NCI-H345 treated with DMSO at 0.1 percent for 48 hours (cell line): ENCODE results near the gene CLASP1.
"Not testable (repeated sequence)": the region's sequence is repeated elsewhere in the genome, so short reads cannot be mapped to it uniquely, and the experiment has no call there.

Experiments
- DNase-seq: peaks from one replicate; lab custom pipeline; 2025; ENCODE audit not compliant: unreplicated experiment; lab: John Stamatoyannopoulos, UW

Gene CLASP1

DNA sequence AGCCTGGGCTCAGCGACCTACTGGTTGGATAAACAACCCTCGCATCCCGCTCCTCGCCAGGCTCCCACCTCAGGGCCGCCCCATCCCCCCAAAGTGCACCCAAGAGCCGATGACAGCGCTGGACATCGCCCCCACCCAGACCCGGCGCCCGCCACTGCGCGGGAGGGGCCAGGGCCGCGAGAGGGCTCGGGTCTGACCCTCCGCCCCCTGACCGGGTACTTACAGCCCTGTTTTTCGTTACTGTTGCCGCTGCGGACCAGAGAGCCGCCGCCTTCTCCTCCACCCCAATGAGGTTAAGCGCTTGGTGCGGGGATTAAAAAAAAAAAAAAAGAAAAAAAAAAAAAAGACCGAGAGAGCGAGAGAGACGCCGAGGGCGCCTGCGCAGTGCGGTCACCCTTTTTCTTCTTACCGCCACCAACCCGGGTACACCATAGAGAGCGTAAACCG, at the start of gene CLASP1:
Gene CLASP1, minus strand, starts transcription at position 314 of the 447 bp plus-strand sequence. CDS start 43,567 bp downstream, outside the sequence.
- no peak for DNase-seq

DNA sequence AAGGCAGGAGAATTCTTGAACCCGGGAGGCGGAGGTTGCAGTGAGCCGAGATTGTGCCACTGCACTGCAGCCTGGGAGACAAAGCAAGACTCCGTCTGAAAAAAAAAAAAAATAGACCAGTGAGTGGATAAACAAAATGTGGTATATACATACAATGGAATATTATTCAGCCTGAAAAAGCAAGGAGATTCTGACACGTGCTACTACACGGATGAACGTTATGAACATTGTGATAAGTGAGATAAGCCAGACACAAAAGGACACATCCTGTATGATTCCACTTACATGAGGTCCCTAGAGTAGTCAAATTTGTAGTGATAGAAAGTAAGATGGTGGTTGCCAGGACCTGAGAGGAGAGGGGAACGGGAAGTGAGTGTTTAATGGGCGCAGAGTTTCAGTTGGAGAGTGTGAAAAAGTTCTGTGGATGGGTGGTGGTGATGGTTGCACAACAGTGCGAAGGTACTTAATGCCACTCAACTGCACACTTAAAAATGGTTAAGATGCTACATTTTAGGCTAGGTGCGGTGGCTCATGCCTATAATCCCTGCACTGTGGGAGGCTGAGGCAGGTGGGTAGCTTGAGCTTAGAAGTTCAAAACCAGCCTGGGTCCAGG, 49.2 kb upstream of the CLASP1 start:
- DNase-seq: no peak

DNA sequence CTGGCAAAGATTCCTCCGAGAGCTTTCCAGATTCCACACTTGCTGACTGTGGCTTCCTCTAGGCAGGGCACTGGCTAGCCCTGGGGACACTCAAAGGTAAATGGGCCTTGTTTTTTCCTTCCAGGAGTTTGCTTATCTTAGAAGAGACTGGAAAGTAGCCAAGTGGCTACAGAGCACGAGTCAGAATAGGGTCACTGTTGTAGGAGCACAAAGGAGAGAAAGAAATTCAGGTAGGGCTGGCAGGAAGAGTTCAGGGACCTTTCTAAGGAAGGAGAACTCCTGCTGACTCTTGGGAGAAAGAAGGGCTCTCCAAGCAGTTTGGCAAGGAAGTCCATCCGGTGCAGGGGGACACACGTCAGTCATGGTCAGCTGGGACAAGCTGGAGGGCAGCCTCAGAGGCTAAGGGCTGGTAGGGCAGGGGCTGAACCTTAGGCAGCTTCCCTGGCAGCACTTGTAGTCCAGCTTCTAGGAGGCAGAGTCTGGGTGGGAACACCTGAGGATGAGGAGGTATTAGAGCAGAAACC, 47.9 kb upstream of the CLASP1 start:
- no peak for DNase-seq

DNA sequence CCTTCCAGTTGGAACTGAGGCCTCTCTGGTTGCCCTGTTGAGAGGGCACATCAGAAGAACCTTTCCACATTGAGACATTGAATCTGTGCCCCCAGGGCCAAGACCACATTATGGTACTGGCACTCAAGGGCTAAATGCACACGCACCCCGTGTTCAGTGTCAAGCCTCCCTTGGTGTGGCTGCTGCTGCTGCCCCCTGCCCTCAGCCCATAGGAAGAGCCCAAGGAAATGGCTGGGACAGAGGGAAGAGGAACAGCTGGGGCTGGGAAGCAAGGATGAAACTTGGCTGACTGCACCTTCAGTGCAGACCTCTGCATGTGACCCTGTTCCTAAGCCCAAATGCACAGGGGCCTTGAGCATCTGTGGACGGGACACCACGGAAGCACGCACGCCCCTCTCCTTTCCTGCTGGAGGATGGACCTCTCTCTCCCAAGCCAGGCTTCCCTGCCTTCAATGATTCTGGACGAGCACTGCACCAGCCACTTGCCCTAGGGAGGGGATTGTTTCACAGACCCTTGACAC, 47.2 kb upstream of the CLASP1 start:
- DNase-seq: no peak

- no peak for DNase-seq
Measured at GRCh38 chr2:121695171-121695451, 45.8 kb upstream of the CLASP1 start.

GRCh38 chr2:121694398-121695170, 45.3 kb upstream of the CLASP1 start:
- DNase-seq: no peak

DNA sequence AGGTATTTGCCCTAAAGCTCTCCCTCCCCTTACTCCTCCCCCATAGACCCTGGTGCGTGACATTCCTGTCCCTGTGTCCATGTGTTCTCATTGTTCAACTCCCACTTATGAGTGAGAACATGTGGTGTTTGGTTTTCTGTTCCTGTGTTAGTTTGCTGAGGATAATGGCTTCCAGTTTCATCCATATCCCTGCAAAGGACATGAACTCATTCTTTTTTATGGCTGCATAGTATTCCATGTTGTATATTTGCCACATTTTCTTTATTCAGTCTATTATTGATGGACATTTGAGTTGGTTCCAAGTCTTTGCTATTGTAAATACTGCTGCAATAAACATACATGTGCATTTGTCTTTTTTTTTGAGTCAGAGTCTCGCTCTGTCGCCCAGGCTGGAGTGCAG, 41.3 kb upstream of the CLASP1 start:
- DNase-seq: not testable (repeated sequence)

DNA sequence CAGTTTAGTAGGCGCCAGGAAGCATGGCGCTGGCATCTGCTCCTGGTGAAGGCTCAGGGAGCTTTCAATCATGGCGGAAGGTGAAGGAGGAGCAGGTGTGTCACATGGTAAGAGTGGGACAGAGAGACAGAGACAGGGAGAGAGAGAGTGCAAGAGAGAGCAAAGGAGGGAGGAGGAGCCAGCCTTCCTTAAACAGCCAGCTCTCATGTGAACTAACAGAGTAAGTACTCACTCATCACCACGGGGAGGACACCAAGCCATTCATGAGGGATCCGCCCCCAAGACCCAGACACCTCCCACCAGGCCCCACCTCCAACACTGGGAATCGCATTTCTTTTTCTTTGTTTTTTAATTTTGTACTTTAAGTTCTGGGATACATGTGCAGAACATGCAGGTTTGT, 40.8 kb upstream of the CLASP1 start:
- no peak for DNase-seq

- peak; percentile 2 for DNase-seq
Measured at GRCh38 chr2:121689356-121689755, 40.1 kb upstream of the CLASP1 start.

- no peak for DNase-seq
Measured at GRCh38 chr2:121688820-121689219, 39.6 kb upstream of the CLASP1 start.

- DNase-seq: no peak
Measured at GRCh38 chr2:121686902-121687301, 37.6 kb upstream of the CLASP1 start.

GRCh38 chr2:121686218-121686617, 37.0 kb upstream of the CLASP1 start:
- DNase-seq: no peak

DNA sequence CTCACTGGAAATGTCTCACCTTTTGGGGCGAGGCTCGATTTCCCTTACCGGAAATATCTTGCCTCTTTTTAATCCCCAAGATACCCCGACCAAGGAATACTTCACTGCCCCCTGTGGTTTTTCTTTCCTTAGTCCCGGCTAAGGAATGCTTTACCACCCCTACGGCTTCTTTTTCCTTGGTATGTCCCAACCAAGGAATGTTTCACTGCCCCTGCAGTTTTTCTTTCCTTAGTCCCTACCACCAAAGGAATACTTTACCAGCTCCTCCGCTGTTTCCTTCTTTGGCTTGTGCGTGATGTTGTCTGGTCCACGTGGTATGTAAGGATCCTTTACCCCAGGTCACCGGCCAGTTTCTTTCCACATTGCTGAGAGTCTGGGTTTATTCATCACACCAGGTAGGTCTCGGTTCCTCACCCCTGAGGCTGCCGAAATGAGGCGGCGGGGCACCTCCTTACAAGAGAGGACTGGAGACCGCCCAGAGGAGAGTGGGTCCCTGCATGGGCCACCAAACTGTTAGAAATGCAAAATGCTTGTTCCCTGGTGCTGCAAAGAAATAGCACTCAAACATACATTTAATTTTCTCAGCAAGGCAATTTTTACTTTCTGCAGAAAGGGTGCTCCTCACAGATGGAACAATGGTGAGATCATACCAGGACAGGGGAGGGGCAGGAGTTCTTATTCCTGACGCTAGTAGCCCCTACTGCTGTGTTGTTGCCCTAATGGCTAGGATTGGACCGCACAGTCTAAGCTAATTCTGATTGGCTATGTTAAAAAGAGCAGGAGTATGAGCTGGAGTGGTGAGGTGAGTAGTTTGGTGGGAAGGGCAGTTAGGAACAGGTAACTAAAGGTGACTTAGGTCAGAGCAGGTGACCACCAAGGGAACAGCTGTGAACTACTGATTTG, 33.4 kb upstream of the CLASP1 start:
- no peak for DNase-seq

GRCh38 chr2:121677855-121678254, 28.6 kb upstream of the CLASP1 start:
- no peak for DNase-seq

- not testable (repeated sequence) for DNase-seq
Measured at GRCh38 chr2:121671621-121672020, 22.4 kb upstream of the CLASP1 start.

DNA sequence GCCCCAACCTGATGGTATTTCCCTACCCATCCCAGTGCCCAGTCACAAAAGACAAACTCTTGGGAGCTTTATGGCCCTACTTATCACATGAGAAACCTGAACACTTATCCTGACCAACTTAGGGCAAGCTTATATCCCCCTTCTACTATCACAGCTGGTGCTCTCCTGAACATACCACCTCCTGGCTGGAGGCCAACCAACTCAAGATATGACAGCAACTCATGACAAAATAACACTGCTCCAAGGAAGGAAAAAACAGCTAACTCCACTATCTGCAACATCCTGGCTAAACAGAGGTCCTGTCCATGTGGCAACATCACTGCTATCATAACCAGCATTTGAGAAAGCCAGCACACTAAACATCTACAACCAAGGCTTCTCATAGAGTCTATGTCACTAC, 20.9 kb upstream of the CLASP1 start:
- no peak for DNase-seq

DNA sequence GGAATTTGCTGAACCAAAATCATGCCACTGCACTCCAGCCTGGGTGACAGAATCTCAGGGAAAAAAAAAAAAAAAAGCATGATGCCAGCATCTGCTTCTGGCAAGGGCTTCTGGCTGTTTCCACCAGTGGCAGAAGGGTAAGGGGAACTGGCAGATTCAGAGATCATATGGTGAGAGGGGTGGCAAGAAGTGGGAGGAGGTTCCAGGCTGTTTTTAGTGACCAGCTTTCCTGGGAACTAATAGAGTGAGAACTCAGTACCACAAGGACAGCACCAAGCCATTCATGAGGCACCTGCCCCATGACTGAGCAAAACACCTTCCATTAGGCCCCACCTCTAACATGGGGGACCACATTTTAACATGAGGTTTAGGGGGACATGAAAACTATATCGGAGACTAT, 18.4 kb upstream of the CLASP1 start:
- DNase-seq: no peak

GRCh38 chr2:121666042-121666441, 16.8 kb upstream of the CLASP1 start:
- no peak for DNase-seq

- DNase-seq: no peak
Measured at GRCh38 chr2:121665504-121665903, 16.2 kb upstream of the CLASP1 start.

DNA sequence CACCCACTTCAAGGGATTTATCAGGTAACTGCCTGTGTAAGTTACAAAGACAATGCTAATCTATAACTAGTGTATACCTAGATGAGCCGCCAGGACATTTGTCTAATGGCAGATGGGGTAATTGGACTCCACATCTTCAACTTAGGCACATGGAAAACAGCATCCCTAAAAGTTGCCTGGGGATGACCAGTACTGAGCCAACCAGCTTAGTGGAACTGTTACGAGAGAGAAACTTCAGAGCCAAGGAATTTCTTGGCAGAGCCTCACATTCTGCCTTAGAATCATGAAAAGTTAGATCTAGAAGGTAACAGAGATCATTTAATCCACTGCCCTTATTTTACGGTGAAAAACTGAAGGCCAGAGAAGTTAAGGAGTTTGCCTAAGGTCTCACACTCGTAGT, 15.5 kb upstream of the CLASP1 start:
- DNase-seq: no peak

- DNase-seq: no peak
Measured at GRCh38 chr2:121664086-121664485, 14.8 kb upstream of the CLASP1 start.
